ENCODE measurements around the gene STRN.
A peak's percentile ranks its signal among the peaks of the same experiment; 100 is the strongest.
"Not testable (repeated sequence)": the region's sequence is repeated elsewhere in the genome, so short reads cannot be mapped to it uniquely, and the experiment has no call there.

Gene STRN

GRCh38 chr2:36966370-36967235 is at the start of gene STRN:
TSS of gene STRN (minus strand) at chr2:36966536. CDS start at chr2:36966463, 73 bp downstream.
- peak; percentile 90 for DNase-seq

DNA sequence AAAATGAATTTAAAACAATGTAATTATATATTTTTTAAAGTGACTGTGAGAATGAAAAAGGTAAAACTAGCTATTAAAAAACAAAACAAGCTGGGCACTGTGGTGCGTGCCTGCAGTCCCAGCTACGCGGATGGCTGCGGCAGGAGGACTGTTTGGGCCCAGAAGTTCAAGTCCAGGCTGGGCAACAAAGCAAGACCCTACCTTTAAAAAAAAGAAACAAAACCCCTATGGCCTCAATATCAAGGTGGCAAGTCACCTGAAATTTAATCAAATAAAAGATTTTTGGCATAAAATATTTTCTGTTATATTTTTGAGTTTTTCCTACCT is 46.9 kb upstream of the STRN start:
- DNase-seq, result no peak

DNA sequence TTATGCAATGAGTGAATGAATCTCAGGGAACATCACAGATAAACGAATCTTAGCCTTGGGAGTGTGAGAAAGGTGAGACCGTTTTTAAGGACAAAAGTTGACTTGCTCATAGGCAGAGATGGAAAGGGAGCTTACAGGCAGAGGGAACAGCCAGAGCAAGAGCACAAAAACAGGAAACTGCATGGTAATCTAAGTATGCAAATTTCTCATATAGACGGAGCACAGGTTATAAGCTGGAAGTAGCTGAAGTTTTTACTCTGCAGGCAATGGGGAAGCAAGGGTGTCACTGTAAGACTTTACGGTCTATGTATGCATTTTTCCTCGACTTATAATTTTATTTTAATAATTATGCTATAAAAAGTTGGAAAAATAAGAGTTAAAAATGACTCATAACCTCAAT is 44.8 kb upstream of the STRN start:
- DNase-seq, result no peak

- no peak for DNase-seq
Measured at GRCh38 chr2:37005118-37005868, 39.0 kb upstream of the STRN start.

- DNase-seq, result no peak
Measured at GRCh38 chr2:37000988-37001556, 34.7 kb upstream of the STRN start.

DNA sequence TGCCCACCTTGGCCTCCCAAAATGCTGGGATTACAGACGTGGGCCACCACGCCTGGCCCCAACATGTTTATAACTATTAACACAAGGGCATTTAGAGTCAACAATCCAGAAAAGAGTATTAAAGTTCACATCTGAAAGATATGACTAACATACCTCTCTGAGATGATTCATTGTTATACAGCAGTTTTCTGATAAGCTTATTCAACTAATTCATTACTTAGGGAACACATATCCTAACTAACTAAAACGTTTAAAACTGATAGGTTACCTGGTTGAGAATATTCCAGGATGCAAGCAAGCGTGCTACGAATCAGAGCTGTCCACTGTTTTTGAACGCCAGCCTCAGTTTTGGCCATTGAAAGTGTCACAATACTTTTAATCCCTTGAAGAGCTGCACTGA is 34.0 kb upstream of the STRN start:
- no peak for DNase-seq

DNA sequence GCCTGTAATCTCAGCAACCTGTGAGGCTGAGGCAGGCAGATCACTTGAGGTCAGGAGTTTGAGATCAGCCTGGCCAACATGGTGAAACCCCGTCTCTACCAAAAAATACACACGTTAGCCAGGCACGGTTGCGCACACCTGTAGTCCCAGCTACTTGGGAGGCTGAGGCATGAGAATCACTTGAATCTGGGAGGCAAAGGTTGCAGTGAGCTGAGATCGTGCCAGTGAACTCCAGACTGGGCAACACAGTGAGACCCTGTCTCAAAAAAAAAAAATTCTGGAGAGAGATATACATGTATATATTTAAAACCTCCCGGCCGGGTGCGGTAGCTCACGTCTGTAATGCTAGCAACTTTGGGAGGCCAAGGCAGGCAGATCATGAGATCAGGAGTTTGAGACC is 33.1 kb upstream of the STRN start:
- DNase-seq, result not testable (repeated sequence)

GRCh38 chr2:36993841-36994620 is 27.7 kb upstream of the STRN start:
- DNase-seq, result no peak

DNA sequence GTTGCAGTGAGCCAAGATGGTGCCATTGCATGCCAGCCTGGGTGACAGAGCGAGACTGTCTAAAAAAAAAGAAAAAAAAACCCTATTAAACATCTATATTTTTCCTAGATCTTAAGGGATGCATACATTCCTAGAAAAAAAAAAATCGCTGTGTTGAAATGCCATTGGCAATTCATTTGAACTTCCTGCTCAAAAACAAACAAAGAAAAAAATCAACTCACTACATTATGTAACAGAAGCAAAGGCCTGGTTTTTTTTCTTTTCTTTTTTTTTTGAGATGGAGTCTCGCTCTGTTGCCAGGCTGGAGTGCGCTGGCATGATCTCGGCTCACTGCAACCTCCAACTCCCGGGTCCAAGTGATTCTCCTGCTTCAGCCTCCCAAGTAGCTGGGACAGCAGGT is 21.7 kb upstream of the STRN start:
- DNase-seq, result no peak

GRCh38 chr2:36982467-36982866 is 16.1 kb upstream of the STRN start:
- no peak for DNase-seq

DNA sequence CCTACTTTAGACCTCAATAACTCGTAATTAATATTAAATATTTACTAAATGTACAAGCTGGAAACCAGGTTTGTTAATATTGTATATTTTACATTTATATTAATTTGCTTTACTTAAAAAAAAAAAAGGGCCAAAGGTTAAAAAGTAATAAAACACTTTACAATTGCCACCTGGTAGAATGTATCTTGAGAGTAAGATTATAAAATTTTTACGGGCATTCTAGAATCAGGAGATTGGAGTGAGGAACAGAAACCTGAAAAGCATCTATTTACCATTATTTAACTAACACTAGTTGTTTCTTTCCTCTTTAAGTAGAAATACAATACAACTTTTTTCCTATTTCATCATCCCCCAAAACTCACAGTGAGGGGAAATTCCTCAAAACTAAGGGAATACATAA is 15.6 kb upstream of the STRN start:
- no peak for DNase-seq

- not testable (repeated sequence) for DNase-seq
Measured at GRCh38 chr2:36979007-36979406, 12.7 kb upstream of the STRN start.

- no peak for DNase-seq
Measured at GRCh38 chr2:36976065-36976464, 9.7 kb upstream of the STRN start.

- DNase-seq, result no peak
Measured at GRCh38 chr2:36975306-36975705, 9.0 kb upstream of the STRN start.

DNA sequence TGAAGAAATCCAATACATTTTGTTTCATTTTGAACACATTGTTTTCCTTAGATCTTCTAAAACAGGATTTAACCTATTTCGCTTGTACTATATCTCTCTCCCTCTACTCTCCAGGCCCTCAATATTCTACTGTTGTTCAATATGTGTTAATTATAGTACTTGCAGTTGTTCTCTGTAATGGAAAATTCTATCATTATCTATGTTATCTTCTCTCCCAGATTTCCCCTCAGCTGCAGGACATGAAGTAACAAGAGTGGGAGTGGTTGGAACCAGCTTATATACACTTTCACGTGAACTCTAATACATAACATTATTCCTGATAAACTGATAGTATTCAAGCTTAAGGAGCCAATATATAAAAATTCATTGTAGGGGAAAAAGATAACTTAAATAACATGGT is 7.0 kb upstream of the STRN start:
- DNase-seq, result no peak

DNA sequence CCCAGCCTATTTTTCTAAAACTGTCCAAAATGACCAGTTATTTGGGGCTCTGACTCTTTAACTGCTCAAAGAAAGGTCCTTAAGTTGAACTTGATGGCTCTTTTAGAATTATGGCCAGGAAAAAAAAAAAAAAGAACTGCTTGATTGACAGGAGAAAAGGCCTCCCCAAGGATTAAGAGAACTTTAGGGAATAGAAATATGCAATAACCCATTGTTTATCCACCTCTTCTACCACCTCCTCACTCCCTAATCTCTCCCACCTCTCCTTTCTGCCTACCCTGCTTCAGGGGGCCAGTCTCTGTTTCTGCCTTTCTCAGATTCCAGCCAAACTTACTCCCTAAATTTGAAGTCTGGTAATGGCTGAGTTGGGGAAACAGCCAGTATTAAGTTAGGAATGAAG is 5.7 kb upstream of the STRN start:
- DNase-seq, result no peak

GRCh38 chr2:36967236-36967876 is 1.0 kb upstream of the STRN start:
- DNase-seq, result no peak

DNA sequence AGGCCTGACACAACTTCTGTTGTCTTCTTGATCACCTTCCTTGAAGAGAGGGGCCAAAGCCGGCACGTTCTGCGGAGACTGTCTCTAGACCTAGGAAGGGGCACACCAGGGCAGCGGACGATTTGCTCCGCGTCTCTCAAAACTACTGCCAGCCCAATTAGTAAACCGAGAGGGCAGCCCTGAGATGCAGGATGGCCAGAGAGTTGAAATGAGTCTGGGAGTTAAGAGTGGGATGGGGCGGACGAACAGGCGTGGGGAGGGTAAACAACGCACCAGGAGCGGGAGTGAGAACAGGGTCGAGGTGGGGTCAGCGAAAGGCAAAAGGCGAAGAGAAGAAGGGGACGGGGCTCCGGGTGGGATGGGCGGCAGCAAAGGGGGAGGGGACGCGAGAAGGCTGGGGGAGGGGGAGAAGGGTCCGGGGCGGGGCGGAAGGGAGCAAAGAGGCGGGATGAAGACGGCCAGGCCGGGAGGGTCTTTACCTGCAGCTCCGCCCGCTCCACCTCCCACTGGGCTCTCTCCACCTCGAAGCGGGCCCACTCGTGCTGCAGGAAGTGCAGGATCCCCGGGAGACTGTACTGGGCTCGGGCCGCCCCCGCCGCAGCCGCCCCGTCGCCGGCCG is 476 bp downstream of the STRN start:
- DNase-seq, result peak; percentile 36

DNA sequence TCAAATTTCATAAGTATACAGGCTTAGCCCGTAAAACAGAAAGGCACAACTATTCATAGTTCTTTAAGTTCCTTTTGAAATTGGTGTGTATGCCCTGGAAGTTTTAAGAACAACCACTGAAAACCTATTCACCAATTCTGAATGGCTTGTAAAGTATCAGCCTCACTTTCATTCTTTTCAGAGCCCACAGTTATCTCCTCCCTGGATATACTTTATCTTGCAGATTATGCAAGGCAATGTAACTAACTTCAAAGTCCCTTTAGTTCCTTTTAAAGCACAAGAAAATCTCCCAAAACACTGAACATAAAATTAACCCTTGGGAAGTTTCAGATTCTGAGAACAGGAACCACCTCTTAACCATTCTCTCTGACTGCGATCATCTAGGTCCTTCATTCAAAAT is 1.1 kb downstream of the STRN start:
- no peak for DNase-seq

- DNase-seq, result no peak
Measured at GRCh38 chr2:36964496-36965058, 1.8 kb downstream of the STRN start.

- no peak for DNase-seq
Measured at GRCh38 chr2:36963734-36964133, 2.6 kb downstream of the STRN start.

GRCh38 chr2:36963106-36963505 is 3.2 kb downstream of the STRN start:
- no peak for DNase-seq
